Calu3 (cell line): ENCODE data around the gene KMT2C. TPM values are rescaled to one million over a fixed set of nuclear protein-coding genes. Genes with fewer than 3 reads are reported as not detected.

Experiments
- BruUV-seq: library from RNA; stranded (reverse); fragments of 400-500 nt; replicated peaks from 2 replicates; lab custom pipeline; 2021; lab: Mats Ljungman, UMichigan
- CTCF ChIA-PET: fragments of 300-600 bp; sonication (Branson Sonifier 250); formaldehyde crosslinking; loops from one replicate; lab custom pipeline; 2022; ENCODE audit warnings: antibody characterized with exemption; lab: Charles Lee
- DNase-seq: peaks from one replicate; pipeline ENCODE4 v3.0.0; 2022
- H3K27ac Mint-ChIP-seq: one replicate; pipeline ENCODE4 v1.8.0; 2022; ENCODE audit warnings: mixed read lengths; ENCODE audit not compliant: unreplicated experiment
- H3K27me3 Mint-ChIP-seq: one replicate; pipeline ENCODE4 v1.8.0; 2022; ENCODE audit warnings: mixed read lengths; ENCODE audit not compliant: unreplicated experiment
- H3K36me3 Mint-ChIP-seq: one replicate; pipeline ENCODE4 v1.8.0; 2022; ENCODE audit warnings: mild to moderate bottlenecking, moderate library complexity, mixed read lengths; ENCODE audit not compliant: insufficient read depth, unreplicated experiment
- H3K4me1 Mint-ChIP-seq: one replicate; pipeline ENCODE4 v1.8.0; 2022; ENCODE audit warnings: mild to moderate bottlenecking, low read depth, mixed read lengths; ENCODE audit not compliant: unreplicated experiment
- H3K4me3 Mint-ChIP-seq: one replicate; pipeline ENCODE4 v1.8.0; 2022; ENCODE audit warnings: mild to moderate bottlenecking, low read depth, moderate library complexity, mixed read lengths; ENCODE audit not compliant: unreplicated experiment
- H3K9me3 Mint-ChIP-seq: one replicate; pipeline ENCODE4 v1.8.0; 2022; ENCODE audit warnings: low read depth, mixed read lengths; ENCODE audit not compliant: unreplicated experiment
- intact Hi-C: fragments of 100-400 bp; cut with micrococcal nuclease; formaldehyde crosslinking; loops from one replicate; pipeline ENCODE4 v1.10.0; 2022; ENCODE audit not compliant: unreplicated experiment
- total RNA-seq: library from RNA; stranded (reverse); gene quantifications from 2 replicates; pipeline ENCODE4 v1.2.3, GENCODE V29; 2022
- TF ChIP-seq, protein P1 (sequence below): fragments of 200-600 bp; IDR thresholded peaks from one replicate; pipeline ENCODE4 v1.8.0; 2022; ENCODE audit warnings: antibody characterized with exemption; ENCODE audit not compliant: unreplicated experiment

Gene KMT2C
- total RNA-seq, 1 experiment from 2014 or later, result 73.4 TPM

DNA sequence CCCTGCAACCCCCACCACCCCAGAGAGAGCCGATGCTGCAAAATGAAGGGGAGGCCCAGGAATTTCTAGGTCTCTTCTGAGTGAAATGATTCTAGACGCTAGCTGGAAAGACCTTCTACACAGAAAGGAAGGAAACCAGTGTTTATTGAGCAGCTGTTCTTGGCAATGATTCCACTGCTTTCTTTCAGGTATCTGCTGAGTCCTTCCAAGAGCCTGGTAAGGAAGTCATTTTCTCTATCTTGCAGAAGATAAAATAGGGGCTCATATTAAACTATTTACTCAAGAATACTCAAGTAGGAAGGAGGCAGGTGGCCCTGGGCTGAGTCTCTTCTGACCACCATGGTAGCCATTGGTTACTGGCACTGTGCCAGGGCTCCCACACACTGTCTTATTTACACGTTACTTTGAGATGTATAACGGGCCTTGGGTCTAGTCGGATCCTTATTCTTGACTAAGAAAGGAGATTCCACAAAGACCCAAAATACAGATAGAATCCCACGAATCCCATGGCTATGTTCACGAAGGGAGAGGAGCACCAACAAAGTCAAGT lies 298.3 kb downstream of the KMT2C start:
- CTCF ChIA-PET, result interaction anchor here (0.7 kb wide), 1 partner anchor 268 kb away, joined by 3 read pairs; no protein-coding TSS in a partner anchor
- intact Hi-C loops, result no loop called here
- TF ChIP-seq, protein P1, sequence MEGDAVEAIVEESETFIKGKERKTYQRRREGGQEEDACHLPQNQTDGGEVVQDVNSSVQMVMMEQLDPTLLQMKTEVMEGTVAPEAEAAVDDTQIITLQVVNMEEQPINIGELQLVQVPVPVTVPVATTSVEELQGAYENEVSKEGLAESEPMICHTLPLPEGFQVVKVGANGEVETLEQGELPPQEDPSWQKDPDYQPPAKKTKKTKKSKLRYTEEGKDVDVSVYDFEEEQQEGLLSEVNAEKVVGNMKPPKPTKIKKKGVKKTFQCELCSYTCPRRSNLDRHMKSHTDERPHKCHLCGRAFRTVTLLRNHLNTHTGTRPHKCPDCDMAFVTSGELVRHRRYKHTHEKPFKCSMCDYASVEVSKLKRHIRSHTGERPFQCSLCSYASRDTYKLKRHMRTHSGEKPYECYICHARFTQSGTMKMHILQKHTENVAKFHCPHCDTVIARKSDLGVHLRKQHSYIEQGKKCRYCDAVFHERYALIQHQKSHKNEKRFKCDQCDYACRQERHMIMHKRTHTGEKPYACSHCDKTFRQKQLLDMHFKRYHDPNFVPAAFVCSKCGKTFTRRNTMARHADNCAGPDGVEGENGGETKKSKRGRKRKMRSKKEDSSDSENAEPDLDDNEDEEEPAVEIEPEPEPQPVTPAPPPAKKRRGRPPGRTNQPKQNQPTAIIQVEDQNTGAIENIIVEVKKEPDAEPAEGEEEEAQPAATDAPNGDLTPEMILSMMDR, result no peak
- Mint-ChIP-seq H3K4me3 (no peak overlapping the region), H3K27me3 (no peaks in the 10 kb centered on the region), H3K36me3 (peaks cover 43% of the 10 kb centered on the region), H3K27ac (no peak overlapping the region), H3K9me3 (no peaks in the 10 kb centered on the region), H3K4me1 (no peaks in the 10 kb centered on the region)
- BruUV-seq, result no TSS peak
- DNase-seq, result no peak

DNA sequence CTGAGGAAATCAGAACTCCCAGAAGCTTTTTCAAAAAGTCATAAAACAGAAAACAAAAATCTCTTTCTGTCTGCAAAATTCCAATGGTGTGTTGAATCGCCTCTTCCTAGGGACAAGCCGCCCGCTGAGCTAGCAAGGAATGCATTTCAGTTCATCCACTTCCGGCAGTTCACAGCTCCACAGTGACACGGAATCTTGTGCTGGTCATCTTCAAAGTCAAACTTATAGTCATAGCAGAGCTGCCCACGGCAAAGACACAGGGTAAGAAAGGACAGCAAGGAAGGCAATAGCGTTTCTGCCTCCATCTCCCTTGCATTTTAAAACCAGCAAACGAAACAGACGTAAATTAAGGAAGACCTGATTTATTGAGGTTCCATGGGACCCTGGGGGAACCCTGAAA lies 299.1 kb downstream of the KMT2C start:
- H3K4me3 Mint-ChIP-seq, result no peak overlapping the region
- no peaks in the 10 kb centered on the region for H3K4me1 Mint-ChIP-seq
- peaks cover 39% of the 10 kb centered on the region for H3K36me3 Mint-ChIP-seq
- no peaks in the 10 kb centered on the region for H3K27me3 Mint-ChIP-seq
- no TSS peak for BruUV-seq
- TF ChIP-seq, protein P1, result no peak
- no peaks in the 10 kb centered on the region for H3K9me3 Mint-ChIP-seq
- no peak overlapping the region for H3K27ac Mint-ChIP-seq
- intact Hi-C loops, result no loop called here
- CTCF ChIA-PET, result no interaction called here
- DNase-seq, result no peak

DNA sequence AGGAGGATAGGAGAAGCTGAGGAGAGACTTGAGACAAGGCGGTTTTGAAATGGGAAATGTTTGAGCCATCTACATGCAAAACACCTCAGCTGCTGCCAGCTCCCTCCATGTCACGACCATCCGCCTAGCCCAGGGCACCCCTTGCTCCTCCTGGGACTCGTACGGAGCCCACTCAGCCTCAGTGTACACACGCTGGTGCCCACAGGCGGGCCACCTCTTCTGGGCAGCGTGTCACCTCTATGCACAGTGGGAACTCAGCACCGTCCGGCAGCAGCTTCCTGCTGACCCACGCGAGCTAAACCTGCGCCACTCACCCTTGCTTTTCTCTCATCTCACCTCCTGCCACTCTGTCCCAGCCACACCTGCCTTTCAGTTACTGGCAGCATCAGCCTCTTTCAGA lies 302.0 kb downstream of the KMT2C start:
- intact Hi-C loops, result no loop called here
- no TSS peak for BruUV-seq
- Mint-ChIP-seq H3K4me3 (no peak overlapping the region), H3K27ac (no peak overlapping the region), H3K27me3 (no peaks in the 10 kb centered on the region), H3K4me1 (no peaks in the 10 kb centered on the region), H3K36me3 (peaks cover 27% of the 10 kb centered on the region), H3K9me3 (no peaks in the 10 kb centered on the region)
- CTCF ChIA-PET, result no interaction called here
- TF ChIP-seq, protein P1, result no peak
- DNase-seq, result no peak

DNA sequence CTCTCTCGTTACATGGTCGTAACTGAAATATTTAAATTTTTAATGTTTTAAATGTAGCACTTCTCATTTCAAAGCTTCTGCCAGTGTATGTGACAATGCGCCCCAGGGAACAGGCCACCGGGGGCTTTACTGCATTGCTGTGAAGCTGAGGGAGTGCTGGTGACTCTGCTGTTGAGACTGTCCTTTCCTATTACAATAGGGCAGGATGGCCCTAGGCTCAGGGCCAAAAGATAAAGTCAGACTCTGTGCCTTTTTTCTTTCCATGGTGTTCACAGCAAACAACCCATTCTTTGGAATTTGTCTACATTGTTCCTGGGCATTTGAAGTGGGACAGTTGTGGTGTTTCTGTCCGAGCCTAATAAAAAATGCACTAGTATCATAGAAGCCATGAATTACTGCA lies 303.0 kb downstream of the KMT2C start:
- Mint-ChIP-seq H3K27me3 (no peaks in the 10 kb centered on the region), H3K27ac (no peak overlapping the region), H3K4me1 (no peaks in the 10 kb centered on the region), H3K9me3 (no peaks in the 10 kb centered on the region), H3K36me3 (peaks cover 32% of the 10 kb centered on the region), H3K4me3 (no peak overlapping the region)
- no TSS peak for BruUV-seq
- DNase-seq, result no peak
- TF ChIP-seq, protein P1, result no peak
- intact Hi-C loops, result no loop called here
- CTCF ChIA-PET, result interaction anchor here (0.6 kb wide), 1 partner anchor 176 kb away, joined by 6 read pairs; no protein-coding TSS in a partner anchor
